Activated CD4-positive, alpha-beta T cell treated with anti-CD3 and anti-CD28 coated beads for 4 hours (primary cell): ENCODE data around the gene RNF20.

Source experiments
- DNase-seq, 2 donors: peaks; one replicate each; pipeline ENCODE4 v3.0.0-alpha.2; 2020

RNF20 gene

DNA sequence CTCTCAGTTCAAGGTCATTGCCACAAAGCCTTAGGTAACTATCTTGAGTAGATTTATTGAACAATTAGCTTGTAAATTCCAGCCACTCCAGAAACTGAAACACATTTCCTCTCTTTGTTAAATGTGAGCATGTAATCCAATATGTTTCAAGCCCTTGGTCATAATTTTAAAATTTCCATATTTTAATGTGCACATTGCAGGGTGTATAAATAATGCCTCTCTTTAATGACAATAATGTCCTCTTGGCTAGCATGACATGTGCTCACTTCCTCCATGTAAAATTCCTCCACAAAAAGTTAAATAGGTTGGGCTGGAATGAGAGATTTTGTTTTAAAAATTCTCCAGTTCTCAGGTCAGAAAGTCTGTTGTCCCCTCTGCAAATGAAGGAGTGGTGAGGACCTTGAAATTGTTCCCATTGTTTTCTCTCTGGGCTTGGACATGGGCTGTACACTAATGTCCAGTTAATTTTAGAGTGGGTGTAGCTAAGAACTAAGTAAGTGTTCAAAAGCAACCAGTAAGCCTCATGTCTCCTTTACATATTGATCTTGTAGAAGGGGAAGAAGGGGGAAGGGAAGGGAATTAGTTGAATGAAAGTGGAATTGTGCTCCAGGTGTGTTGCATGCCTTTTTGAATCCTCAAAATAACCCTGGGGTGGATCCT is 58.3 kb downstream of the RNF20 start:
- no peak for DNase-seq

GRCh38 chr9:101592788-101593187 is 59.1 kb downstream of the RNF20 start:
- no peak for DNase-seq

DNA sequence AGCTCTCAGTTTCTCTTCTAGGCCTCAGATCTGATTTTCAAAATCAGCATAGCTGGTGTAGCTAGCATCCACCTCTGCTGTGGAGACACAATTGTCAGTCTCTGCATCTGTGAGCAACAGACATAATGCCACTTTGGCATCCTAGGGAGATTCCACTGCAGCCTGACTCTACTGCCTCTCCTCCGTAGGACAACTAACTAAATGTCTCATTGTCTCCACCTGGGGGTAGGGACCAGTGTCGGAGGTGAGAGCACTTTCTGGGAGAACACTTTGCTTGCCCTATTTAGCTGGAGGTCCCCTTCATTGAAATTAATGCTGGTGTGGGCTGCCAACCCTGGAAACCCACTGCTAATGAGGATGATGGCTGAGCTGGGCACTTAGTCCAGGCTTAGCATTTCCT is 59.7 kb downstream of the RNF20 start:
- DNase-seq: no peak

GRCh38 chr9:101594796-101595195 is 61.1 kb downstream of the RNF20 start, which contains the start of gene PPP3R2:
PPP3R2 (minus strand) TSS chr9:101594969; CDS start chr9:101594921, 48 bp downstream.
- no peak for DNase-seq

DNA sequence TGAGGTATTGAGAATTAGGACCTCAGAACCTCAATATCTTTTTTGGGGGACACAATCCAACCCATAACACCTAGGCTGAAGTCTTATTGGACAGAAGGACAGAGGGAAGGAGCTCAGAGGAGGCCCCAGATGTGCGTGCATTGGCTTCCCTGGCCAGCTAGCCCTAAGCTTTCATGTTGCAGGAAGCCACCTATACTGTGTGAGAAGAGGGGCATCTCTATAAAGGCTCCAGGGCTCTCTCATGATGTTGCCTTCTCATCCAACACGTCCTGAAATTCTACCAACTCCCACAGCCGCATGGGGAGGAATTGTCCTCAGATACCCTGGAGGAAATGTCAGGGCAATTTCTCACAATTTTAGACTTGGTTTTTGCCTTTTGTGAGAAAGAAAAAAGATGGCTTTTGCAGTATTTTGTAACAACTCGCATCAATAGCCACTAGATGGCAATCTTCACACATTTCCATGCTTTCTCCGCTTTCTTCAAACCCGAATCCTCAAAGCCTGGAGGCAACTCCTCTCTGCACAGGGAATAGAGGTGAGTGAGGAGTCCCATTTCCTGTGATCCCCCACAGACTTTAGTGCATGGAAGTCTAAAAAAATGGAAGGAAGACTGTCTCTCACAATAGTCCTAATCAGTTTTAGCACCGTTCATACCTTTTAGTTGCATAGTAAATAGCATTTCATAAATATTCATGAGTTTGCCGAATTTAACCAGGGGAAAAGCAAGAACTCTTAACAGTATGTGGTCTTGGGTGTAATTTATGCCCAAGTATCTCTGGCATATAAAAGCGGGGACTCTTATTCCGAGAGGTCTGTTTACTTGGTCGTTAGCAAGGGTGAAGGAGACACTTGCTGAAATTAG is 68.5 kb downstream of the RNF20 start:
- DNase-seq: no peak

DNA sequence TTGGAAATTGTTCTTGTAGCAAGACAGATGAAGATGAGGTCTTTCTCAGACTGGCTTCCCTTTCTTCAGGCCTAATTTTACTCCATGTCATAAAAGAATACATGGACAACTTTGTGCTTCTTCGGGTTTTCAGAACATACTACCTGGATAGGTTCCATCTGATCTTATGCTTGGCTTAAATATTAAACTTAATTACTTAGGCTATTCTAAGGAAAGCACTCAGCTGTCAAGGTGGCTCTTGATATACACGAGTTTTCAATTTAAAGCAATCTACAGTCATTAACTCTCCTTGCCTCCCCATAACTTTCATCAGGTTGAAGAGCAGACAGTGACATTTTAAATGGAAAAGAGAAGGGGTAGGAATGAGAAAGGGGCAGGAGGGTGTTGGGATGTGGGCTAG is 70.6 kb downstream of the RNF20 start:
- no peak for DNase-seq

- no peak for DNase-seq
Measured at GRCh38 chr9:101605547-101605946, 71.9 kb downstream of the RNF20 start.
